HCT116 (cell line): ENCODE data around the gene ACOT12. TPM values are rescaled to one million over a fixed set of nuclear protein-coding genes. Genes with fewer than 3 reads are reported as not detected.

Experiments used
- ATAC-seq: fragments of 200-7000 bp; cut with Tn5 transposase; 2 replicates; pipeline ENCODE4 v1.9.1; 2020; ENCODE audit warnings: mild to moderate bottlenecking, moderate library complexity
- BruUV-seq: library from RNA; stranded (reverse); fragments of 400-500 nt; replicated peaks from 2 replicates; lab custom pipeline; 2021; lab: Mats Ljungman, UMichigan
- CTCF ChIA-PET: fragments of 300-600 bp; sonication (Branson Sonifier 250); formaldehyde crosslinking; loops from one replicate; lab custom pipeline; 2021; ENCODE audit warnings: antibody characterized with exemption; lab: Charles Lee
- POLR2A ChIA-PET: fragments of 300-600, 350-600 bp; sonication (Branson Sonifier 250); formaldehyde crosslinking; loops from one replicate; lab custom pipeline; 2021; ENCODE audit warnings: antibody characterized with exemption; lab: Charles Lee
- RAD21 ChIA-PET, 2 experiments: fragments of 300-600 bp; sonication (Branson Sonifier 250); formaldehyde crosslinking; loops; one replicate each; lab custom pipeline; 2023; ENCODE audit warnings: low total read pairs in 2 of 2; ENCODE audit not compliant: uncharacterized antibody in 2 of 2, unreplicated experiment in 2 of 2, low non-redundant PET in 1 of 2; lab: Charles Lee
- DNase-seq: peaks from one replicate; pipeline ENCODE4 v3.0.0-alpha.2; 2010; ENCODE audit warnings: low read depth, low spot score
- H2AFZ ChIP-seq: fragments of 200-600 bp; shearing (Covaris generic), sonication (generic); 2 replicates; pipeline ENCODE4 v1.6.1; 2017; ENCODE audit warnings: low read depth, mixed run types, mixed read lengths, antibody characterized with exemption, low read length; ENCODE audit not compliant: poor library complexity, severe bottlenecking
- H3K27ac ChIP-seq: 2 replicates; pipeline ENCODE4 v1.5.1; 2012; ENCODE audit warnings: low read depth, low read length
- H3K27me3 ChIP-seq: fragments of 200-600 bp; sonication (generic); 2 replicates; pipeline ENCODE4 v1.6.1; 2016; ENCODE audit warnings: mixed run types, low read length, mixed read lengths; ENCODE audit not compliant: insufficient read depth
- H3K36me3 ChIP-seq, 2 experiments: fragments of 200-500 bp in 1 of 2; fragments of 200-600 bp in 1 of 2; sonication (Bioruptor generic) in 1 of 2; sonication (generic) in 1 of 2; 2 replicates each; pipeline versions ENCODE4 v1.5.1 to v1.6.1; 2014 to 2016; ENCODE audit warnings: low read length in 2 of 2, inconsistent platforms in 1 of 2, mixed read lengths in 1 of 2, mixed run types in 1 of 2; ENCODE audit not compliant: insufficient read depth in 2 of 2, control insufficient read depth in 1 of 2
- H3K4me1 ChIP-seq, 2 experiments: fragments of 200-600 bp in 1 of 2; sonication (generic) in 1 of 2; 2 replicates each; pipeline versions ENCODE4 v1.5.1 to v1.6.1; 2012 to 2017; ENCODE audit warnings: low read length in 2 of 2, inconsistent platforms in 1 of 2, mild to moderate bottlenecking in 1 of 2, mixed read lengths in 1 of 2, mixed run types in 1 of 2, moderate library complexity in 1 of 2; ENCODE audit not compliant: insufficient read depth in 2 of 2, control insufficient read depth in 1 of 2
- H3K4me2 ChIP-seq: fragments of 200-600 bp; sonication (generic); 2 replicates; pipeline ENCODE4 v1.6.1; 2017; ENCODE audit warnings: mixed run types, low read length, mixed read lengths
- H3K4me3 ChIP-seq, 2 experiments: fragments of 200-600 bp in 1 of 2; sonication (generic) in 1 of 2; replicated peaks in 1 of 2; 2 replicates each; pipeline ENCODE4 v1.5.1; 2011 to 2016; ENCODE audit warnings: low read length in 2 of 2, control low read depth in 1 of 2, low read depth in 1 of 2, mild to moderate bottlenecking in 1 of 2, mixed read lengths in 1 of 2, mixed run types in 1 of 2
- H3K79me2 ChIP-seq: fragments of 200-600 bp; sonication (generic); 2 replicates; pipeline ENCODE4 v1.6.1; 2017; ENCODE audit warnings: mild to moderate bottlenecking, mixed run types, low read length, moderate library complexity, mixed read lengths; ENCODE audit not compliant: insufficient read depth
- H3K9ac ChIP-seq: fragments of 200-600 bp; sonication (generic); 2 replicates; pipeline ENCODE4 v1.6.1; 2016; ENCODE audit warnings: low read length, mixed read lengths
- H3K9me2 ChIP-seq: fragments of 200-600 bp; sonication (generic), shearing (Covaris generic); 2 replicates; pipeline ENCODE4 v1.6.1; 2017; ENCODE audit warnings: mixed run types, mild to moderate bottlenecking, moderate library complexity; ENCODE audit not compliant: insufficient read depth
- H3K9me3 ChIP-seq, 2 experiments: fragments of 200-500 bp in 1 of 2; fragments of 200-600 bp in 1 of 2; sonication (Bioruptor generic) in 1 of 2; sonication (generic) in 1 of 2; 2 replicates each; pipeline ENCODE4 v1.6.1; 2014 to 2017; ENCODE audit warnings: low read length in 2 of 2, mixed read lengths in 2 of 2, inconsistent platforms in 1 of 2, low read depth in 1 of 2, mild to moderate bottlenecking in 1 of 2, mixed run types in 1 of 2, moderate library complexity in 1 of 2; ENCODE audit not compliant: control insufficient read depth in 1 of 2, insufficient read depth in 1 of 2
- H4K20me1 ChIP-seq: fragments of 200-600 bp; sonication (generic), shearing (Covaris generic); 2 replicates; pipeline ENCODE4 v1.6.1; 2017; ENCODE audit warnings: mixed run types, mild to moderate bottlenecking, moderate library complexity; ENCODE audit not compliant: insufficient read depth
- ATF3 ChIP-seq: IDR thresholded peaks from 2 replicates; pipeline ENCODE4 v1.6.1; 2012
- CBX3 ChIP-seq: IDR thresholded peaks from 2 replicates; pipeline ENCODE4 v1.6.1; 2012; ENCODE audit warnings: low read depth
- CEBPB ChIP-seq: IDR thresholded peaks from 2 replicates; pipeline ENCODE4 v1.6.1; 2012; ENCODE audit warnings: low read depth
- EGR1 ChIP-seq: IDR thresholded peaks from 2 replicates; pipeline ENCODE4 v1.6.1; 2012; ENCODE audit warnings: low read depth
- ELF1 ChIP-seq: IDR thresholded peaks from 2 replicates; pipeline ENCODE4 v1.6.1; 2012; ENCODE audit warnings: low read depth, borderline replicate concordance
- EZH2 ChIP-seq: fragments of 200-600 bp; sonication (generic); IDR thresholded peaks from 2 replicates; pipeline ENCODE4 v1.6.1; 2017; ENCODE audit warnings: antibody characterized with exemption, mixed run types
- EZH2phosphoT487 ChIP-seq: fragments of 200-600 bp; IDR thresholded peaks from 2 replicates; pipeline ENCODE4 v1.6.1; 2018; ENCODE audit warnings: antibody characterized with exemption, borderline replicate concordance
- FOSL1 ChIP-seq: IDR thresholded peaks from 2 replicates; pipeline ENCODE4 v1.6.1; 2012; ENCODE audit warnings: low read depth
- JUND ChIP-seq: IDR thresholded peaks from 2 replicates; pipeline ENCODE4 v1.6.1; 2012
- MAX ChIP-seq: IDR thresholded peaks from 2 replicates; pipeline ENCODE4 v1.6.1; 2012
- POLR2A ChIP-seq: IDR thresholded peaks from 2 replicates; pipeline ENCODE4 v1.7.0; 2011; ENCODE audit warnings: borderline replicate concordance; ENCODE audit not compliant: insufficient read depth, insufficient read length; ENCODE audit errors: extremely low read depth
- POLR2AphosphoS5 ChIP-seq: IDR thresholded peaks from 2 replicates; pipeline ENCODE4 v1.6.1; 2011; ENCODE audit warnings: mild to moderate bottlenecking, low read depth, low read length, moderate library complexity
- RAD21 ChIP-seq: IDR thresholded peaks from 2 replicates; pipeline ENCODE4 v1.6.1; 2012; ENCODE audit warnings: low read depth, mild to moderate bottlenecking
- REST ChIP-seq: IDR thresholded peaks from 2 replicates; pipeline ENCODE4 v1.6.1; 2012; ENCODE audit warnings: low read depth
- SIN3A ChIP-seq: IDR thresholded peaks from 2 replicates; pipeline ENCODE4 v1.6.1; 2012; ENCODE audit warnings: low read depth
- SP1 ChIP-seq: IDR thresholded peaks from 2 replicates; pipeline ENCODE4 v1.6.1; 2012; ENCODE audit warnings: low read depth
- SRF ChIP-seq: IDR thresholded peaks from 2 replicates; pipeline ENCODE4 v1.6.1; 2012; ENCODE audit warnings: low read depth
- ZBTB33 ChIP-seq: IDR thresholded peaks from 2 replicates; pipeline ENCODE4 v1.6.1; 2011; ENCODE audit warnings: mild to moderate bottlenecking, low read length, moderate library complexity; ENCODE audit not compliant: insufficient replicate concordance; ENCODE audit errors: extremely low read depth
- ZFX ChIP-seq: fragments of 450-650 bp; IDR thresholded peaks from 2 replicates; pipeline ENCODE4 v1.6.1; 2017
- ZNF274 ChIP-seq: fragments of 200-500 bp; sonication (Bioruptor generic); IDR thresholded peaks from 2 replicates; pipeline ENCODE4 v1.6.1; 2014; ENCODE audit warnings: mild to moderate bottlenecking, low read depth, low read length, inconsistent platforms
- intact Hi-C: fragments of 100-400 bp; cut with micrococcal nuclease; formaldehyde crosslinking; loops from 2 replicates; pipeline ENCODE4 v1.10.0; 2022
- total RNA-seq: library from RNA; stranded (reverse); gene quantifications from one replicate; pipeline ENCODE4 v1.2.1, GENCODE V29; 2021; ENCODE audit not compliant: unreplicated experiment

ACOT12 gene
- total RNA-seq, 1 experiment from 2014 or later: not detected

- H3K9me3 ChIP-seq: no peaks in the 10 kb centered on the region
- no peaks in the 10 kb centered on the region for H3K9me2 ChIP-seq
- H4K20me1 ChIP-seq: no peaks in the 10 kb centered on the region
- H2AFZ ChIP-seq: no peak overlapping the region
- CTCF ChIA-PET: interaction anchor here (1.4 kb wide), 1 partner anchor 9 kb away, joined by 6 read pairs; no protein-coding TSS in a partner anchor
- peaks cover 14 to 25% of the 10 kb centered on the region in 2 experiments; a peak in 3 of 4 replicates for H3K36me3 ChIP-seq
- H3K4me3 ChIP-seq: no peak overlapping the region
- BruUV-seq: no TSS peak
- no peaks in the 10 kb centered on the region for H3K27me3 ChIP-seq
- ATAC-seq (no peak), DNase-seq (no peak)
- no peak overlapping the region for H3K9ac ChIP-seq
- H3K4me1 ChIP-seq: no peaks in the 10 kb centered on the region
- H3K4me2 ChIP-seq: no peak overlapping the region
- no peak overlapping the region for H3K27ac ChIP-seq
- H3K79me2 ChIP-seq: peaks cover 4% of the 10 kb centered on the region; the same call in 1 of the 2 replicates
- TF ChIP-seq FOSL1 (no peak), ZFX (no peak), POLR2A (no peak), MAX (no peak), REST (no peak), ATF3 (no peak), JUND (no peak), SRF (no peak), ELF1 (no peak), ZBTB33 (no peak), EZH2phosphoT487 (no peak), EGR1 (no peak), SIN3A (no peak), CBX3 (no peak), SP1 (no peak), EZH2 (no peak), RAD21 (no peak), CEBPB (no peak), POLR2AphosphoS5 (no peak), ZNF274 (no peak)
- TF ChIP-seq, all 23 proteins: peak for 0
- intact Hi-C loops: no loop called here
- ChIA-PET RAD21 (no interaction called here), POLR2A (no interaction called here)
These were observed 85.1 kb downstream of the ACOT12 start for GRCh38 chr5:81308836-81309235.
